HepG2 (cell line): ENCODE results near the gene NEURL1B. TPM values are rescaled to one million over a fixed set of nuclear protein-coding genes. Genes with fewer than 3 reads are reported as not detected.

Experiments
- ARID5B ChIP-seq: IDR thresholded peaks from 2 replicates; pipeline ENCODE4 v1.4.0; 2020; ENCODE audit warnings: mild to moderate bottlenecking, missing genetic modification reagents
- HDAC1 ChIP-seq: sonication (generic); formaldehyde crosslinking; IDR thresholded peaks from 2 replicates; pipeline ENCODE4 v1.5.1; 2020; ENCODE audit warnings: mild to moderate bottlenecking, missing genetic modification reagents
- LCORL ChIP-seq, 2 experiments: fragments of 450-650 bp in 1 of 2; sonication (generic) in 1 of 2; formaldehyde crosslinking in 1 of 2; IDR thresholded peaks; 2 replicates each; pipeline versions ENCODE4 v1.5.0 to v1.6.1; 2017 to 2020; ENCODE audit warnings: antibody characterized with exemption in 1 of 2, missing genetic modification reagents in 1 of 2
- SAP130 ChIP-seq: IDR thresholded peaks from 2 replicates; pipeline ENCODE4 v1.6.1; 2016; ENCODE audit warnings: low read depth
- ZFP90 ChIP-seq: sonication (generic); formaldehyde crosslinking; IDR thresholded peaks from 2 replicates; pipeline ENCODE4 v1.8.0; 2022; ENCODE audit warnings: missing genetic modification reagents, mild to moderate bottlenecking, inconsistent platforms, borderline replicate concordance
- ZNF180 ChIP-seq: sonication (generic); formaldehyde crosslinking; IDR thresholded peaks from 2 replicates; pipeline ENCODE4 v1.4.0; 2020; ENCODE audit warnings: low read depth, missing genetic modification reagents, borderline replicate concordance
- ZNF280D ChIP-seq: sonication (generic); formaldehyde crosslinking; IDR thresholded peaks from 2 replicates; pipeline ENCODE4 v1.5.1; 2020; ENCODE audit warnings: mild to moderate bottlenecking, missing genetic modification reagents
- ZNF292 ChIP-seq: sonication (generic); formaldehyde crosslinking; IDR thresholded peaks from 2 replicates; pipeline ENCODE4 v1.8.1; 2022; ENCODE audit warnings: mild to moderate bottlenecking, low read depth, missing genetic modification reagents, borderline replicate concordance
- ZNF337 ChIP-seq: sonication (generic); formaldehyde crosslinking; IDR thresholded peaks from 2 replicates; pipeline ENCODE4 v1.5.1; 2020; ENCODE audit warnings: missing genetic modification reagents, low read depth, mild to moderate bottlenecking, borderline replicate concordance
- ZNF501 ChIP-seq: sonication (generic); formaldehyde crosslinking; IDR thresholded peaks from 2 replicates; pipeline ENCODE4 v1.5.1; 2020; ENCODE audit warnings: mild to moderate bottlenecking, moderate library complexity, missing genetic modification reagents
- ZNF670 ChIP-seq: sonication (generic); formaldehyde crosslinking; IDR thresholded peaks from 2 replicates; pipeline ENCODE4 v1.8.0; 2022; ENCODE audit warnings: mild to moderate bottlenecking, missing genetic modification reagents, borderline replicate concordance
- ZNF687 ChIP-seq: sonication (generic); formaldehyde crosslinking; IDR thresholded peaks from 2 replicates; pipeline ENCODE4 v1.5.1; 2020; ENCODE audit warnings: mild to moderate bottlenecking, missing genetic modification reagents, moderate library complexity
- ZNF691 ChIP-seq: sonication (generic); formaldehyde crosslinking; IDR thresholded peaks from 2 replicates; pipeline ENCODE4 v1.4.0; 2020; ENCODE audit warnings: missing genetic modification reagents, low read depth, mild to moderate bottlenecking, borderline replicate concordance
- ZNF775 ChIP-seq: sonication (generic); formaldehyde crosslinking; IDR thresholded peaks from 2 replicates; pipeline ENCODE4 v1.4.0; 2020; ENCODE audit warnings: missing genetic modification reagents, mild to moderate bottlenecking, moderate library complexity, borderline replicate concordance
- polyA plus RNA-seq, 8 experiments: library from polyadenylated mRNA; depleted of rRNA in 3 of 8; stranded (reverse) in 7 of 8; unstranded in 1 of 8; fragments of >200 nt; fragmentation: Illumina TruSeq in 4 of 8; extraction: Trizol in 4 of 8; gene quantifications; 2 replicates each; pipeline versions ENCODE4 v1.2.1 to v1.2.3, GENCODE V29; 2011 to 2016; ENCODE audit warnings: low read depth in 4 of 8, missing spikeins in 1 of 8, mixed read lengths in 1 of 8; ENCODE audit not compliant: insufficient read depth in 1 of 8
- total RNA-seq, 5 experiments: library from RNA; depleted of rRNA; stranded (reverse); fragments of >200 nt; fragmentation: Illumina TruSeq; extraction: Trizol; gene quantifications; 2 replicates each; pipeline ENCODE4 v1.2.3, GENCODE V29; 2016; ENCODE audit warnings: low read depth in 1 of 5

Gene NEURL1B
- total and polyA plus RNA-seq, 2 of the 13 experiments (the other 11 are each of a cell fraction or from before 2014, with no cell fraction given) = 0.09 to 0.13 TPM

- TF ChIP-seq ARID5B (CRISPR knock-in tag) (0 out of 2 replicates have a peak, but pooled peaks have one; percentile 12), ZNF292 (CRISPR knock-in tag) (0 out of 2 replicates have a peak, but pooled peaks have one; percentile 50), ZNF501 (CRISPR knock-in tag) (0 out of 2 replicates have a peak, but pooled peaks have one; percentile 25), ZNF280D (0 out of 2 replicates have a peak, but pooled peaks have one; percentile 29), SAP130 (peak; percentile 53), ZNF337 (CRISPR knock-in tag) (no peak), HDAC1 (peak; percentile 60; the same call in 1 of the 2 replicates), ZNF687 (CRISPR knock-in tag) (peak; percentile 91), ZFP90 (CRISPR knock-in tag) (peak; percentile 29; the same call in 1 of the 2 replicates), ZNF670 (CRISPR knock-in tag) (peak; percentile 58; the same call in 1 of the 2 replicates), ZNF775 (CRISPR knock-in tag) (no peak), ZNF180 (CRISPR knock-in tag) (no peak), ZNF691 (CRISPR knock-in tag) (0 out of 2 replicates have a peak, but pooled peaks have one; percentile 58), LCORL (IDR thresholded peaks at IDR 0.05) (no peak), LCORL (CRISPR knock-in tag; IDR thresholded peaks at IDR 0.05) (0 out of 2 replicates have a peak, but pooled peaks have one; percentile 41)
Observed at GRCh38 chr5:172733131-172733973, 92.3 kb downstream of the NEURL1B start (continued).
